K562 (cell line): ENCODE measurements around the gene ZNF335. TPM values are rescaled to one million over a fixed set of nuclear protein-coding genes. Genes with fewer than 3 reads are reported as not detected.

Experiments
- ATAC-seq: fragments of 200-7000 bp; cut with Tn5 transposase; 3 replicates; pipeline ENCODE4 v1.9.1; 2020; ENCODE audit warnings: moderate library complexity
- BruUV-seq: library from RNA; stranded (reverse); fragments of 400-500 nt; replicated peaks from 2 replicates; lab custom pipeline; 2021; lab: Mats Ljungman, UMichigan
- CTCF ChIA-PET: fragments of 300-600 bp; formaldehyde crosslinking; extraction: SDS; loops from one replicate; lab custom pipeline; 2021; ENCODE audit warnings: low intra/inter-chr PET ratio; lab: Yijun Ruan, JAX
- POLR2A ChIA-PET: fragments of 300-600, 350-650 bp; sonication (Branson Sonifier 250); formaldehyde crosslinking; extraction: SDS; loops from one replicate; lab custom pipeline; 2021; ENCODE audit warnings: antibody characterized with exemption, inconsistent platforms; lab: Yijun Ruan, JAX
- DNase-seq, 4 experiments: peaks; one replicate each; pipeline versions ENCODE4 v3.0.0 to v3.0.0-alpha.2; 2011 to 2018; ENCODE audit warnings: low spot score in 3 of 4, mixed read lengths in 3 of 4; ENCODE audit errors: extremely low read depth in 1 of 4
- FAIRE-seq: peaks from 2 replicates; lab custom pipeline; 2011; peaks lifted over from hg19 to GRCh38; lab: Jason Lieb, UNC
- H2AFZ ChIP-seq: 2 replicates; pipeline ENCODE4 v1.6.0; 2011; ENCODE audit warnings: low read depth, low read length, control low read depth, inconsistent platforms
- H3K27ac ChIP-seq: fragments of 200-600 bp; 3 replicates; pipeline ENCODE4 v1.8.0; 2011; ENCODE audit warnings: low read depth, mild to moderate bottlenecking, control low read depth, inconsistent platforms, low read length, moderate library complexity, mixed read lengths; ENCODE audit errors: extremely low read depth
- H3K27me3 ChIP-seq, 2 experiments: fragments of 300-600 bp in 1 of 2; 2 replicates in 1 of 2; 3 replicates in 1 of 2; pipeline versions ENCODE4 v1.6.0 to v1.8.0; 2011; ENCODE audit warnings: inconsistent platforms in 2 of 2, low read length in 2 of 2, mild to moderate bottlenecking in 1 of 2, mixed read lengths in 1 of 2, moderate library complexity in 1 of 2; ENCODE audit not compliant: control insufficient read depth in 2 of 2, insufficient read depth in 2 of 2
- H3K36me3 ChIP-seq: fragments of 300-600 bp; 3 replicates; pipeline ENCODE4 v1.8.0; 2011; ENCODE audit warnings: mild to moderate bottlenecking, low read length, inconsistent platforms; ENCODE audit not compliant: control insufficient read depth, insufficient read depth
- H3K4me1 ChIP-seq, 2 experiments: fragments of 200-600 bp in 1 of 2; replicated peaks in 1 of 2; 2 replicates in 1 of 2; 3 replicates in 1 of 2; pipeline versions ENCODE4 v1.5.1 to v1.8.0; 2011; ENCODE audit warnings: inconsistent platforms in 2 of 2, low read length in 2 of 2, mild to moderate bottlenecking in 1 of 2, mixed read lengths in 1 of 2, moderate library complexity in 1 of 2; ENCODE audit not compliant: control insufficient read depth in 2 of 2, insufficient read depth in 2 of 2
- H3K4me2 ChIP-seq: 2 replicates; pipeline ENCODE4 v1.6.1; 2011; ENCODE audit warnings: low read length, control low read depth, inconsistent platforms, mixed read lengths; ENCODE audit not compliant: insufficient read depth
- H3K4me3 ChIP-seq: fragments of 200-600 bp; sonication (generic), shearing (Covaris generic); 2 replicates; pipeline ENCODE4 v1.5.1; 2016; ENCODE audit warnings: control low read depth, inconsistent platforms
- H3K79me2 ChIP-seq: fragments of 200-600 bp; 3 replicates; pipeline ENCODE4 v1.8.0; 2011; ENCODE audit warnings: low read length, inconsistent platforms; ENCODE audit not compliant: control insufficient read depth, insufficient read depth
- H3K9ac ChIP-seq, 2 experiments: 2 replicates each; pipeline versions ENCODE4 v1.6.0 to v1.6.1; 2011; ENCODE audit warnings: low read depth in 2 of 2, low read length in 2 of 2, control low read depth in 1 of 2, inconsistent platforms in 1 of 2, mild to moderate bottlenecking in 1 of 2, mixed read lengths in 1 of 2; ENCODE audit not compliant: insufficient read depth in 1 of 2
- H3K9me1 ChIP-seq: one replicate; pipeline ENCODE4 v1.6.0; 2011; ENCODE audit warnings: inconsistent platforms, mild to moderate bottlenecking, low read length, moderate library complexity; ENCODE audit not compliant: control insufficient read depth, insufficient read depth
- H3K9me3 ChIP-seq: replicated peaks from 2 replicates; pipeline ENCODE4 v1.5.1; 2011; ENCODE audit warnings: low read depth, low read length, inconsistent platforms; ENCODE audit not compliant: control insufficient read depth, insufficient read depth
- H4K20me1 ChIP-seq: replicated peaks from 2 replicates; pipeline ENCODE4 v1.6.1; 2011; ENCODE audit warnings: low read length, inconsistent platforms, mixed read lengths; ENCODE audit not compliant: control insufficient read depth, insufficient read depth
- CBFA2T2 ChIP-seq: fragments of 450-650 bp; conservative IDR thresholded peaks from 2 replicates; pipeline ENCODE4 v1.6.1; 2017; ENCODE audit warnings: mild to moderate bottlenecking
- CBFB ChIP-seq: sonication (generic); formaldehyde crosslinking; IDR thresholded peaks from 2 replicates; pipeline ENCODE4 v1.4.0; 2020; ENCODE audit warnings: mild to moderate bottlenecking, missing genetic modification reagents
- CC2D1A ChIP-seq: fragments of 450-650 bp; IDR thresholded peaks from 2 replicates; pipeline ENCODE4 v1.6.1; 2017; ENCODE audit warnings: mild to moderate bottlenecking
- ESRRA ChIP-seq: fragments of 450-650 bp; IDR thresholded peaks from 2 replicates; pipeline ENCODE4 v1.6.1; 2014; ENCODE audit warnings: low read depth, mild to moderate bottlenecking, moderate library complexity, borderline replicate concordance
- HLTF ChIP-seq: fragments of 450-650 bp; IDR thresholded peaks from 2 replicates; pipeline ENCODE4 v1.6.1; 2016
- KAT7 ChIP-seq: sonication (generic); formaldehyde crosslinking; IDR thresholded peaks from 2 replicates; pipeline ENCODE4 v1.8.0; 2022; ENCODE audit warnings: missing genetic modification reagents, mild to moderate bottlenecking, borderline replicate concordance
- KDM4B ChIP-seq, 2 experiments: fragments of 450-650 bp in 1 of 2; sonication (generic) in 1 of 2; IDR thresholded peaks; 2 replicates each; pipeline ENCODE4 v1.6.1; 2016 to 2017; ENCODE audit warnings: borderline replicate concordance in 2 of 2, antibody characterized with exemption in 1 of 2, low read depth in 1 of 2, mild to moderate bottlenecking in 1 of 2
- KHSRP ChIP-seq: fragments of 450-650 bp; IDR thresholded peaks from 2 replicates; pipeline ENCODE4 v1.6.1; 2017
- NELFE ChIP-seq: IDR thresholded peaks from 2 replicates; pipeline ENCODE4 v1.6.1; 2011; ENCODE audit warnings: mild to moderate bottlenecking; ENCODE audit not compliant: insufficient read depth, insufficient read length
- NFIC ChIP-seq: fragments of 450-650 bp; IDR thresholded peaks from 2 replicates; pipeline ENCODE4 v1.6.1; 2017; ENCODE audit warnings: mild to moderate bottlenecking, inconsistent platforms
- POU5F1 ChIP-seq: fragments of 150-350 bp; IDR thresholded peaks from 2 replicates; pipeline ENCODE4 v1.6.1; 2014; ENCODE audit warnings: borderline replicate concordance, low read length, low read depth, mild to moderate bottlenecking; ENCODE audit not compliant: partially characterized antibody
- SMARCC2 ChIP-seq: fragments of 450-650 bp; IDR thresholded peaks from 2 replicates; pipeline ENCODE4 v1.6.1; 2017; ENCODE audit warnings: antibody characterized with exemption, moderate library complexity, mild to moderate bottlenecking, low read depth
- STAT5A ChIP-seq: IDR thresholded peaks from 2 replicates; pipeline ENCODE4 v1.6.1; 2012; ENCODE audit warnings: low read length, inconsistent platforms, borderline replicate concordance
- ZBTB7A ChIP-seq: IDR thresholded peaks from 2 replicates; pipeline ENCODE4 v1.6.1; 2011; ENCODE audit warnings: low read depth, mild to moderate bottlenecking, low read length, moderate library complexity, borderline replicate concordance; ENCODE audit not compliant: control insufficient read depth
- ZC3H4 ChIP-seq: sonication (generic); formaldehyde crosslinking; IDR thresholded peaks from 2 replicates; pipeline ENCODE4 v1.9.0; 2021; ENCODE audit warnings: missing genetic modification reagents, borderline replicate concordance
- ZNF143 ChIP-seq: sonication (generic); formaldehyde crosslinking; IDR thresholded peaks from 2 replicates; pipeline ENCODE4 v1.9.0; 2022; ENCODE audit warnings: mild to moderate bottlenecking, missing genetic modification reagents
- ZNF174 ChIP-seq: fragments of 250-450 bp; sonication (Bioruptor Pico); IDR thresholded peaks from 2 replicates; pipeline ENCODE4 v1.4.0; 2020; ENCODE audit warnings: mild to moderate bottlenecking
- ZNF311 ChIP-seq: fragments of 250-450 bp; sonication (Bioruptor Pico); IDR thresholded peaks from 2 replicates; pipeline ENCODE4 v1.4.0; 2020; ENCODE audit warnings: mild to moderate bottlenecking, moderate library complexity
- ZNF668 ChIP-seq: fragments of 250-450 bp; sonication (Bioruptor Pico); IDR thresholded peaks from 2 replicates; pipeline ENCODE4 v1.8.0; 2022; ENCODE audit warnings: mild to moderate bottlenecking, inconsistent platforms
- WGBS: fragments of 100-300 bp; shearing (Covaris generic); methylation state at CpG from one replicate; pipeline ENCODE4 v1.1.6; 2016; ENCODE audit warnings: low coverage, mixed read lengths; ENCODE audit not compliant: insufficient coverage; ENCODE audit errors: missing lambda C conversion rate; 5-methylcytosine and 5-hydroxymethylcytosine counted together
- in situ Hi-C: fragments of 300-500 bp; cut with MboI; formaldehyde crosslinking; loops from 4 replicates; pipeline ENCODE4 v1.15.0; 2018; ENCODE audit warnings: inconsistent platforms, mixed read lengths
- intact Hi-C: fragments of 100-400 bp; cut with micrococcal nuclease; formaldehyde crosslinking; loops from 2 replicates; pipeline ENCODE4 v1.14.2; 2022
- polyA plus RNA-seq, 8 experiments: library from polyadenylated mRNA; depleted of rRNA in 4 of 8; stranded (reverse) in 5 of 8; unstranded in 3 of 8; fragments of >200 nt; fragmentation: Nextera tagmentation in 2 of 8; fragmentation: Illumina TruSeq in 1 of 8; extraction: Ambion mirVana in 2 of 8; extraction: Trizol in 1 of 8; gene quantifications; 2 replicates each; pipeline versions ENCODE4 v1.2.1 to v1.2.3, GENCODE V29; 2011 to 2014; ENCODE audit warnings: inconsistent platforms in 1 of 8, missing spikeins in 1 of 8
- total RNA-seq, 7 experiments: library from RNA; depleted of rRNA in 6 of 7; stranded (reverse); fragments of >200 nt in 6 of 7; fragmentation: Illumina TruSeq in 2 of 7; extraction: Trizol in 2 of 7; gene quantifications; 2 replicates each; pipeline versions ENCODE4 v1.2.1 to v1.2.3, GENCODE V29; 2011 to 2021; ENCODE audit warnings: low replicate concordance in 1 of 7
- TF ChIP-seq, protein P1 (sequence below): sonication (generic); formaldehyde crosslinking; IDR thresholded peaks from 2 replicates; pipeline ENCODE4 v1.8.1; 2023; ENCODE audit warnings: missing genetic modification reagents, mild to moderate bottlenecking, borderline replicate concordance

The ZNF335 gene
- total and polyA plus RNA-seq, 9 of the 15 experiments (the other 6 are each of a cell fraction or from before 2014, with no cell fraction given), result 0.39 to 16.0 (median 7.6) TPM

DNA sequence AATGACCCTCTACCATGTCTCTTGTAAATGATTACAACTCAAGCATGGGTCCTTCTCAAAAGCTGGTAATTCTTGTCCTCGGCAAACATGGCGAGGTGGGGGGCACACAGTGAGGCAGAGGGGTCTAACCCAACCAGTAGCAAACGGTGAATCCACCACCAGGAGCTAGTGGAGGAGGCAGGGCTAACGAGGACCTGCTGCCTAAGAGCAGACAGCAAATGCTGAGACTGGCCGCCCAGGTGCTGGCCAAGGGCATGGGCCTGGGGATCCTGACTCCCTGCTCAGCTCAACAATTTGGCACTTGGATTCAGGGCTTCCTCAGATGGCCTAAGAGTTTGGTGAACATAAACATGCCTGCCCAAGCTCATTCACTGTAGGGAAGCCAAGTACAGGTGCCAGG, 19.1 kb downstream of the ZNF335 start:
- TF ChIP-seq NFIC (no peak), STAT5A (no peak), KAT7 (CRISPR knock-in tag) (no peak), ESRRA (no peak), HLTF (no peak), NELFE (no peak), ZBTB7A (no peak), ZNF668 (CRISPR knock-in tag) (no peak), SMARCC2 (no peak), ZC3H4 (CRISPR knock-in tag) (no peak), ZNF311 (CRISPR knock-in tag) (no peak), CBFA2T2 (no peak), CC2D1A (no peak), CBFB (CRISPR knock-in tag) (no peak), KHSRP (no peak), ZNF143 (CRISPR knock-in tag) (no peak), POU5F1 (no peak), ZNF174 (CRISPR knock-in tag) (no peak), KDM4B (IDR thresholded peaks at IDR 0.05; ENCODE audit: borderline replicate concordance in 2 of 2, low read depth in 1 of 2) (no peak)
- TF ChIP-seq, protein P1, sequence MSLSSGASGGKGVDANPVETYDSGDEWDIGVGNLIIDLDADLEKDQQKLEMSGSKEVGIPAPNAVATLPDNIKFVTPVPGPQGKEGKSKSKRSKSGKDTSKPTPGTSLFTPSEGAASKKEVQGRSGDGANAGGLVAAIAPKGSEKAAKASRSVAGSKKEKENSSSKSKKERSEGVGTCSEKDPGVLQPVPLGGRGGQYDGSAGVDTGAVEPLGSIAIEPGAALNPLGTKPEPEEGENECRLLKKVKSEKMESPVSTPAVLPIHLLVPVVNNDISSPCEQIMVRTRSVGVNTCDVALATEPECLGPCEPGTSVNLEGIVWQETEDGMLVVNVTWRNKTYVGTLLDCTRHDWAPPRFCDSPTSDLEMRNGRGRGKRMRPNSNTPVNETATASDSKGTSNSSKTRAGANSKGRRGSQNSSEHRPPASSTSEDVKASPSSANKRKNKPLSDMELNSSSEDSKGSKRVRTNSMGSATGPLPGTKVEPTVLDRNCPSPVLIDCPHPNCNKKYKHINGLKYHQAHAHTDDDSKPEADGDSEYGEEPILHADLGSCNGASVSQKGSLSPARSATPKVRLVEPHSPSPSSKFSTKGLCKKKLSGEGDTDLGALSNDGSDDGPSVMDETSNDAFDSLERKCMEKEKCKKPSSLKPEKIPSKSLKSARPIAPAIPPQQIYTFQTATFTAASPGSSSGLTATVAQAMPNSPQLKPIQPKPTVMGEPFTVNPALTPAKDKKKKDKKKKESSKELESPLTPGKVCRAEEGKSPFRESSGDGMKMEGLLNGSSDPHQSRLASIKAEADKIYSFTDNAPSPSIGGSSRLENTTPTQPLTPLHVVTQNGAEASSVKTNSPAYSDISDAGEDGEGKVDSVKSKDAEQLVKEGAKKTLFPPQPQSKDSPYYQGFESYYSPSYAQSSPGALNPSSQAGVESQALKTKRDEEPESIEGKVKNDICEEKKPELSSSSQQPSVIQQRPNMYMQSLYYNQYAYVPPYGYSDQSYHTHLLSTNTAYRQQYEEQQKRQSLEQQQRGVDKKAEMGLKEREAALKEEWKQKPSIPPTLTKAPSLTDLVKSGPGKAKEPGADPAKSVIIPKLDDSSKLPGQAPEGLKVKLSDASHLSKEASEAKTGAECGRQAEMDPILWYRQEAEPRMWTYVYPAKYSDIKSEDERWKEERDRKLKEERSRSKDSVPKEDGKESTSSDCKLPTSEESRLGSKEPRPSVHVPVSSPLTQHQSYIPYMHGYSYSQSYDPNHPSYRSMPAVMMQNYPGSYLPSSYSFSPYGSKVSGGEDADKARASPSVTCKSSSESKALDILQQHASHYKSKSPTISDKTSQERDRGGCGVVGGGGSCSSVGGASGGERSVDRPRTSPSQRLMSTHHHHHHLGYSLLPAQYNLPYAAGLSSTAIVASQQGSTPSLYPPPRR (CRISPR knock-in tag), result no peak
- TF ChIP-seq, all 486 proteins: peak for 0
- DNase-seq, result no peak
- H3K36me3 ChIP-seq, result peaks cover 66% of the 10 kb centered on the region; the same call in 2 of the 3 replicates
- H3K79me2 ChIP-seq, result no peaks in the 10 kb centered on the region
- H3K27ac ChIP-seq, result no peak overlapping the region
- no peak overlapping the region for H2AFZ ChIP-seq
- intact Hi-C loops, result no loop called here
- H3K9me3 ChIP-seq, result no peaks in the 10 kb centered on the region
- no peak overlapping the region for H3K9ac ChIP-seq
- H3K9me1 ChIP-seq, result no peaks in the 10 kb centered on the region
- H3K4me2 ChIP-seq, result no peak overlapping the region
- ChIA-PET POLR2A (interaction anchor here (0.9 to 3.2 kb wide), 7 partner anchors 8 to 43 kb away, joined by 3 to 12 read pairs (median 5); partner anchors contain the start of gene PCIF1), CTCF (no interaction called here)
- FAIRE-seq, result no peak
- no peaks in the 10 kb centered on the region for H3K27me3 ChIP-seq
- no peak for ATAC-seq
- WGBS, result 78% methylated on average over 5 of the region's 5 CpGs
- in situ Hi-C loops, result no loop called here
- peaks cover 0 to 11% of the 10 kb centered on the region in 2 experiments; a peak in 1 of 5 replicates for H3K4me1 ChIP-seq
- H3K4me3 ChIP-seq, result no peak overlapping the region
- no peaks in the 10 kb centered on the region for H4K20me1 ChIP-seq
- BruUV-seq, result no TSS peak
